ENCODE measurements around the gene CELF2. TPM values are rescaled to one million over a fixed set of nuclear protein-coding genes. Genes with fewer than 3 reads are reported as not detected.

Gene CELF2
- total and polyA plus RNA-seq, 8 donors: 58.0 to 107 (median 65.9) TPM

DNA sequence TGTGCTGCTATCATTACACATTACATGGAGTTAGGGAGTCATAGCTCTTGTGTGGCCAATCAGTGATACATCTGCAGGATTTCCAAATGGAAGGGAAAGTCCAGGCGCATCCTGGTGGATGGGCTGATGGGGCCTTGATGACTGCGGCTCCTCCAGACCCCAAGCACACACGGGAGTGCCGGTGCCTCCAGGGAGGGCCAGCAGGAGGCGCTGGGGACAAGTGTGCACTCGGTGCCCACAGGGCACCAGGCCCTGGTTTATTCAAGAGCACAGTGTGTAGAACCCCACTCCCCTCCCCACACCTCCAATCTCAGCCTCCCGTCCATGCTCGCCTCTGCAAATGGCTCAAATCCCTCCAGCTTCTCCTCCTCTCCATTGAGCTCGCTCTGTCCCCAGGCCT lies 349.8 kb downstream of the CELF2 start:
- DNase-seq: no peak
- Histone ChIP-seq H3K27ac (no peak overlapping the region), H3K36me3 (no peaks in the 10 kb centered on the region), H3K9me3 (no peaks in the 10 kb centered on the region), H3K4me1 (no peaks in the 10 kb centered on the region), H3K27me3 (no peaks in the 10 kb centered on the region), H3K4me3 (no peak overlapping the region)
- no peak for ATAC-seq
- intact Hi-C loops (cut with DNase I): no loop called here
- TF ChIP-seq, protein P1, sequence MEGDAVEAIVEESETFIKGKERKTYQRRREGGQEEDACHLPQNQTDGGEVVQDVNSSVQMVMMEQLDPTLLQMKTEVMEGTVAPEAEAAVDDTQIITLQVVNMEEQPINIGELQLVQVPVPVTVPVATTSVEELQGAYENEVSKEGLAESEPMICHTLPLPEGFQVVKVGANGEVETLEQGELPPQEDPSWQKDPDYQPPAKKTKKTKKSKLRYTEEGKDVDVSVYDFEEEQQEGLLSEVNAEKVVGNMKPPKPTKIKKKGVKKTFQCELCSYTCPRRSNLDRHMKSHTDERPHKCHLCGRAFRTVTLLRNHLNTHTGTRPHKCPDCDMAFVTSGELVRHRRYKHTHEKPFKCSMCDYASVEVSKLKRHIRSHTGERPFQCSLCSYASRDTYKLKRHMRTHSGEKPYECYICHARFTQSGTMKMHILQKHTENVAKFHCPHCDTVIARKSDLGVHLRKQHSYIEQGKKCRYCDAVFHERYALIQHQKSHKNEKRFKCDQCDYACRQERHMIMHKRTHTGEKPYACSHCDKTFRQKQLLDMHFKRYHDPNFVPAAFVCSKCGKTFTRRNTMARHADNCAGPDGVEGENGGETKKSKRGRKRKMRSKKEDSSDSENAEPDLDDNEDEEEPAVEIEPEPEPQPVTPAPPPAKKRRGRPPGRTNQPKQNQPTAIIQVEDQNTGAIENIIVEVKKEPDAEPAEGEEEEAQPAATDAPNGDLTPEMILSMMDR (IDR thresholded peaks at IDR 0.05): no peak

DNA sequence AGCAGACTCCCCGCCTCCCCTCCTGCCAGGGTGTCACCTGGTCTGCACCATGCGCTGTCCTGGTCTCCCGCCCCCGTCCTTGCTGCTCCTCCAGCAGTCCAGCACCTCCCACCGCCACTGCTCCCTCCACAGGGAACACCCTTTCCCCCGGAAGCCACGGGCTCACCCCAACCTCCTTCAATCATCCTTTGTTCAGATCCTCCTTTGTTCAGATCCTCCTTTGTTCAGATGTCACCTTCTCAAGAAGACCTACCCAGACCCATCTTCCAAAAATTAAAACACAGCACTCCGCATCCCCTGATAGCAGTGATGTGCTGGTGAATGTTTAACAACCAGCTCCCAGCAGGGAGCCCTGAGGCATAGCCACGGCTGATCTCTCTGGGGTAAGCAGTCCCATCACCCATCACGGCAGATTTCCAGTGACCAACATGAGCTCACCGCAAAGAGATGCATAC lies 356.1 kb downstream of the CELF2 start:
- Histone ChIP-seq H3K27me3 (peaks cover 0 to 4% of the 10 kb centered on the region in 2 donors), H3K4me3 (no peak overlapping the region), H3K36me3 (no peaks in the 10 kb centered on the region), H3K27ac (no peak overlapping the region), H3K4me1 (no peaks in the 10 kb centered on the region), H3K9me3 (no peaks in the 10 kb centered on the region)
- ATAC-seq (no peak), DNase-seq (no peak)
- TF ChIP-seq, protein P1 (IDR thresholded peaks at IDR 0.05): no peak
- intact Hi-C loops (cut with DNase I): no loop called here

DNA sequence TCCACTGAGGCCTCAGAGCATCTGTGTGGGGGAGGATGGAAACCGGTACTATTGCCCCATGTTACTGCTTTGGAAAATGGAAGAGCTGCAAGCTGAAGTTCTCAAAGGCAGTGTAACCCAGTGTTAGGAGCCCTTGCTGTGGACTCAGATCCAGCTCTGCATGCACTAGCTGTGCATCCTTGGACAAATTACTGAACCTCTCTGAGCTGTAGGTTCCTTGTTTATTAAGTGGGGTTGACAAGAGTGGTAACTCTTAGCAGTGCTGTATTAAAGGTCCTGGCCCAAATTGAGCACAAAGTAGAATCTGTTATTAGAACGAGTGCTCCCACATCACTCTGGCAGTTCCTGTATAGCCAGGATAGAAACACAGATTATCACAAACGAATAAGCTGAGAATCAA lies 359.6 kb downstream of the CELF2 start:
- no peaks in the 10 kb centered on the region for H3K9me3 ChIP-seq
- H3K27me3 ChIP-seq: peaks cover 0 to 4% of the 10 kb centered on the region in 2 donors
- H3K4me3 ChIP-seq: no peak overlapping the region
- intact Hi-C loops (cut with DNase I): no loop called here
- DNase-seq: no peak
- TF ChIP-seq, protein P1 (IDR thresholded peaks at IDR 0.05): no peak
- no peak overlapping the region for H3K27ac ChIP-seq
- H3K36me3 ChIP-seq: no peaks in the 10 kb centered on the region
- H3K4me1 ChIP-seq: no peaks in the 10 kb centered on the region
- no peak for ATAC-seq

DNA sequence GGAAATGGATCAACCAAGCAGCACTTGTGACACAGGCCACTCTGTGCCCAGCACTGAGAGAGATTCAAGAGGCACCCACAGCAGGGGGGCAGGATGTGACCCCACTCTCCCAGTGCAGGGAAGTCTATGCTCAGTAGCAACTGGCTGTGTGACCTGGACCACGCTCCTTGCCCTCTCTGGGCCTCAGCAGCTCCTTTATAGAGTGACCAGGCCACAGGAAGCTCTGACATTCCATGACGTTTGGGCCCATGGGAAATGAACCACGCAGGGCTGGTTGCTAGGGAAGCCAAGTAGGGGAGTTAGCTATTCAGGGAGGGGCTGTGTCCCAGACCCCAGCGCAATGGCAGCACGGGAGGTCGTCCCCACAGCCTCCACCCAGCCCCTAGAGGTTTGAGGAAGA lies 361.2 kb downstream of the CELF2 start:
- H3K27ac ChIP-seq: no peak overlapping the region
- ATAC-seq: no peak
- no peaks in the 10 kb centered on the region for H3K9me3 ChIP-seq
- intact Hi-C loops (cut with DNase I): no loop called here
- no peak overlapping the region for H3K4me3 ChIP-seq
- no peaks in the 10 kb centered on the region for H3K4me1 ChIP-seq
- no peaks in the 10 kb centered on the region for H3K27me3 ChIP-seq
- H3K36me3 ChIP-seq: no peaks in the 10 kb centered on the region
- TF ChIP-seq, protein P1 (IDR thresholded peaks at IDR 0.05): no peak
- peak in 1 of 4 donors; percentile 15 for DNase-seq

DNA sequence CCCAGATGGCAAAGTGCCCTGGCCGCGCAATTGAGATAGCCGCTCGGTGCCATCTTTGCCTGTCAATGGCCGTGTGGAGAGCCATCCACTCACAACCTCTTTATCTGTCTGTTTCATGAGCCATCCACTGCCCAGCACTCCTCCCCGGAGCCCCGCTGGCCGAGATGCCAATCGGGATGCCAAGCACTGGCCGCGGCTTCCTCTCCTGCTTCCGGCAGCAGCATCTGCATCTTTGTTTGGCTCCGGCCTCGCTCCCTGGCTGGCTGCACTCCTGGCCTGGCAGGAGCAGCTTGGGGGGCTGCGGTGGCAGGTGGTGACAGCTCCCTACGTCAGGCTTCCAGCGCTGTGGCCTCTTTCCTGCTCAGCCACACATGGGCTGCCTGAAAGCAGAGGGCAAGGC lies 362.1 kb downstream of the CELF2 start:
- ATAC-seq: no peak
- Histone ChIP-seq H3K4me1 (no peaks in the 10 kb centered on the region), H3K36me3 (no peaks in the 10 kb centered on the region), H3K9me3 (no peaks in the 10 kb centered on the region), H3K27ac (no peak overlapping the region), H3K27me3 (no peaks in the 10 kb centered on the region), H3K4me3 (no peak overlapping the region)
- no peak for DNase-seq
- intact Hi-C loops (cut with DNase I): no loop called here
- TF ChIP-seq, protein P1 (IDR thresholded peaks at IDR 0.05): no peak

All from left lung (tissue), 10 donors.